Retina (tissue), 1 donor: Measurements from ENCODE around the gene KCNH8.
A peak's percentile ranks its signal among the peaks of the same experiment; 100 is the strongest.
"Not testable (repeated sequence)": the region's sequence is repeated elsewhere in the genome, so short reads cannot be mapped to it uniquely, and the experiment has no call there.

ENCODE experiments used
- DNase-seq: peaks from one replicate; pipeline ENCODE4 v3.0.0-alpha.2; 2016

Gene KCNH8

DNA sequence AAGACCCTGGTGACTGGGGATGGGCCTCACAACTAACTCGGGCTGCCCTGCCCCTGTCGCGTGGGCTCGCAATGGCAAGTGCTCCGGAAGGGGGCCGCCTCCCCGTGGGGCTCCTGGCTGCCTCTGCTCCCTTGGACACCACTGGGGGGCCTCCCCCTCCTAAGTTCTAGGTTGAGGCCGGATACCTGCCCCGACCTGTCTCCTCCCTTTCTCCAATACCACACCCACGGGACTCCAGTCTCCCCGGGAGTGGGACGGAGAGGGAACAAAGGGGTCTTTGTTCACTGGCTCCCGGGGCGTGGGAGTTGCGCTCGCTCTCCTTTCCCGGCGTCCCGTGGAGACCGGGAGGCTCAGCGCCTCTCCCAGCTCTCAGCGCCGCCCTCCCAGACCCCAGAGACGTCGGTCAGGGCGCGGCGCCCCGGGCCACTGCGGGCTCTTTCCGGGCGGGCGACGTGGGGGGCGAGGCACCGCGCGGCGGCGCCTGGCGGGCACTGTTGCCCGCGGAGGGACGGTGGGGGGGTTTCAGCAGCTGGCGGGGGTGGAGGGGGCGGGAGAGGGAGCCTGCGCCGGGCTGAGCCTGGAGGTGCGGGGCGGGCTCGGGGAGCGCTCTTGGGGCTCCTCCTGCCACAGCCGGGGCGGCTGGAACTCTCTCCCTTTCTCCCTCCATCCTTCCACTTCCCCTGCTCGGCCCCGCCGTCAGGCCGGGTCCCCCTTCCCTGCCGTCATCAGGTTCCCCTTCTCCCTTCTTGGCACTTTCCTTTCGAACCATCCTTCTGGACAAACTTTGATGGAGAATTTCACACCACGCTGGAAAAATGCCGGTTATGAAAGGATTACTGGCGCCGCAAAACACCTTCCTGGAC, at the start of gene KCNH8:
Gene KCNH8 (plus strand): TSS at position 606 of the 863 bp plus-strand sequence. CDS start 210 bp downstream, at position 816.
- DNase-seq, result peak; percentile 86

DNA sequence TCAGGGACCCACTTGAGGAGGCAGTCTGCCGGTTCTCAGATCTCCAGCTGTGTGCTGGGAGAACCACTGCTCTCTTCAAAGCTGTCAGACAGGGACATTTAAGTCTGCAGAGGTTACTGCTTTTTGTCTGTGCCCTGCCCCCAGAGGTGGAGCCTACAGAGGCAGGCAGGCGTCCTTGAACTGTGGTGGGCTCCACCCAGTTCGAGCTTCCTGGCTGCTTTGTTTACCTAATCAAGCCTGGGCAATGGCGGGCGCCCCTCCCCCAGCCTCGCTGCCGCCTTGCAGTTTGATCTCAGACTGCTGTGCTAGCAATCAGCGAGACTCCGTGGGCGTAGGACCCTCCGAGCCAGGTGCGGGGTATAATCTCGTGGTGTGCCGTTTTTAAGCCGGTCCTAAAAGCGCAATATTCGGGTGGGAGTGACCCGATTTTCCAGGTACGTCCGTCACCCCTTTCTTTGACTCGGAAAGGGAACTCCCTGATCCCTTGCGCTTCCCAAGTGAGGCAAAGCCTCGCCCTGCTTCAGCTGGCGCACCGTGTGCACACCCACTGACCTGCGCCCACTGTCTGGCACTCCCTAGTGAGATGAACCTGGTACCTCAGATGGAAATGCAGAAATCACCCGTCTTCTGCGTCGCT, 45.5 kb upstream of the KCNH8 start:
- DNase-seq, result not testable (repeated sequence)

DNA sequence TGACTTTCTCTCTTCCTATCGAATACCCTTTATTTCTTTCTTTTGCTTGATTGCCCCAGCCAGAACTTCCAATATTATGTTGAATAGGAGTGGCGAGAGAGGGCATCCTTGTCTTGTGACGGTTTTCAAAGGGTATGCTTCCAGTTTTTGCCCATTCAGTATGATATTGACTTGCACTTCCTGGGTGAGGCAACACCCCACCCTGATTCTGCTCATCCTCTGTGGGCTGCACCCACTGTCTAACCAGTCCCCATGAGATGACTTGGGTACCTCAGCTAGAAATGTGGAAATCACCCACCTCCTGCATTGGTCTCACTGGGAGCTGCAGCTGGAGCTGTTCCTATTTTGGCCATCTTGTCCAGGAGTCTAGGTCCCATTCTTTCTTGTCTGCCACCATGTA, 44.8 kb upstream of the KCNH8 start:
- no peak for DNase-seq

DNA sequence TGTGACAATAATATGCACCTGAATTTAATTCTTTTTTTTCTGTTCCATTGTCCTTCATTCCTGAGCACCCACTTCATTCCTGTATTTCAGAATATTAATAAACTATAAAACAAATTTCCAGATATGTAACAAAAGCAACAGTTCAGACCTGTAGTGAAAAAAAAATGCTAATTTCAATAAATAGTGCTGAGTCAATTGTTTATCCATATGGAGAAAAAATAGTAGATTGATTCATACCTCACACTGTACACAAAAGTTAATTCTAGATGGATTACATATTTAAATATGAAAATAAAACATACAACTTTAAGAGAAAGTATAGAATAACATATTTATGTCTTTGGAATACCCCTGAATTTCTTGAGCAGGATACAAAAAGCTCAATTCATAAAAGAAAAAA, 43.9 kb upstream of the KCNH8 start:
- no peak for DNase-seq

DNA sequence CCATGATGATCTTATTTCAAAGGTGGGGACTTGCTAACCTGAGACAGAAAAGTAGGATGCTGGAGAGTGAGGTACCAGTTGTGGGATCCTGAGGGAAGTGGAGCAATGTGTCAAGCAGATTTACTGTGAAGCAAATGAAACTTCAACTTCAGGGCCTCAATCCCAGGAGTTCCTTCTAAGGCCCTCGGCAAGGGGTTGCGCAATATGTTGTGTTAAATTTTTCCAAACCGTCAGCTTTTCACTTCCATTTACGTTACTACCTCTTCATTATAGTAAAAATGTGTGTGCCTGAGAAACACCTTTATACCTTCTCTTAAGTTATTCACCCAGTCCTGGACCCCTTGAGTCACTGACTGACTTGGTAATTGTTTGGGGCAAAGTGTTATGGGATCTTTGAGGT, 42.5 kb upstream of the KCNH8 start:
- no peak for DNase-seq

DNA sequence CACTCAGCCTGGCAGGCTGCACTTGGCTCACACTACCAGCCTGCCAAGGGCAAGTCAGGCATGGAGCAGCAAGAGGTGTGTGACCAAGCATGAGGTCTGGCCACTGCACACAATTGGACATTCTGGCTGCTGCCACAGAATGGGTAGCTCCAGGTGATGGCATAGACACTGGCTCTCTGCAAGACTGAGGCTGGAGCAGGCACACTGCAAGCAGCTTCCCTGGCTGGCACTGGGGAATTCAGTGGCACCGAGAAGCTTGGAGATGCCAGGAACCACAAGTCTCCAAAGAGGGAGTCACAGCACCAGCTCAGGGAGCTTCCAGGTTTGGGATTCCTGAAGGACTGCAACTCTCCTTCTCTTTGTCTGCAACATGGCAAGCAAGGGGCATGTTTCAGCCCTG, 42.0 kb upstream of the KCNH8 start:
- DNase-seq, result no peak

DNA sequence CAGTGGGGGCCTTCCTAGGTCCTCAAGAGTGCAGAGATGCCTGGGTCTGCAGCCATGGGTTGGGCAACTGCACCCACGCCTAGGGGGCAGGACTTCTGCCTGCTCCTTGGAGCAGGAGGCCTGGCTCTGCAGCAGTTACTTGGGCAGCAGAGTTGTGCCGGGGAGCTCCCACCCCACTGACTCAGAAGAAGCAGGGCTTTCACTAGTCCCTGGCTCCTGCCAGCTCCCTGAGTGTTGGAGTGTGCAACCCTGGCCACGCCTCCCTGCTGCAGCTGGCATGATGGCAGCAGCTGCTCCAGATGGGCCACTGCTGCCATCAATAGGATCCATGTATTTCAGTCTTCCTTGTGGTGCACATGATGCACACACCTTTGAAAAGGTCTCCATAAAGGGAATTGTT, 40.6 kb upstream of the KCNH8 start:
- no peak for DNase-seq

DNA sequence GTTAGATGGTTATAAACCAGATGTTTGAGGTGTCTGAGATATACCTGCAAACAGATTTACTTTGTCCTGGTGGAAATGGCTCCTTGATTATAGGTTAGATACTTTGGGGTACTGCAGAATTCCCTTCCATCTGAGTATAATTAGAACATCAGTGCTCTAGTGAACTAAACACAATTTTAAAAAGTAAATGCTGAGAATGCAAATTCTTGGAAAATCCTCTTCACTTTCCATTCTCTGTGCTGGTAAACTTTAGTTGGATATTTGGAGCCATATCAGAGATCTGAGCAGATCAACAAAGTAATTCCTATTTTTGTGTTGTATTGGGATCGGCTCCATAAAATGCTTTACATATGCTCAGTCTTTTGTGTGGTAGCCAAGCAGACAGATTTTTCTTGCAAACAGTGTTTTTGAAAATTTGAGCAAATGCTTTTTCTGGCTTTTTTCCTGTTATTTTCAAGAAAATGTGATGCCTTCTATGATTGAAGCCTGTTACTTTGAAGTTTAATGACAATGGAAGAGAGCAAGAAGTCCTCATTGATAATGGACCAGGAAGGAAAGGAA, 37.9 kb upstream of the KCNH8 start:
- no peak for DNase-seq

DNA sequence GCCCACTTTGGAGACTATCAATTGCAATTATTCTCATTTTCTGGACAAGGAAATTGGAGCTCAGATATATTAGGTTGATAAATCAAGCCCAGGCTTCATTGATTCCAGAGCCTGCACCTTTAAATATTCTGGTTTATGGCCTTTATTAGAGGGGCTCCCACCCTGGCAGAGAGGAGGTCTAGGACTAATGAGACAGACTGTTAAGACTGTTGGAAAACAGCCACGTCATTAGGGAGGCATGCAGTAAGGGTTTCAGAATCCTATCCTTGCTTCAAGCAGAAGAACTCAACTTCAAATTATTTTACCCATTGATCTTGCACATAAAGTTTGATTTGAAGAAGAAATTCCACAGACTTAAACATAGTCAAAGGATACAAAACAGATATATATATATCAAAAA, 33.8 kb upstream of the KCNH8 start:
- no peak for DNase-seq

GRCh38 chr3:19116239-19116638, 32.1 kb upstream of the KCNH8 start:
- DNase-seq, result no peak

GRCh38 chr3:19124752-19125151, 23.6 kb upstream of the KCNH8 start:
- no peak for DNase-seq

GRCh38 chr3:19139863-19140262, 8.4 kb upstream of the KCNH8 start:
- DNase-seq, result no peak

DNA sequence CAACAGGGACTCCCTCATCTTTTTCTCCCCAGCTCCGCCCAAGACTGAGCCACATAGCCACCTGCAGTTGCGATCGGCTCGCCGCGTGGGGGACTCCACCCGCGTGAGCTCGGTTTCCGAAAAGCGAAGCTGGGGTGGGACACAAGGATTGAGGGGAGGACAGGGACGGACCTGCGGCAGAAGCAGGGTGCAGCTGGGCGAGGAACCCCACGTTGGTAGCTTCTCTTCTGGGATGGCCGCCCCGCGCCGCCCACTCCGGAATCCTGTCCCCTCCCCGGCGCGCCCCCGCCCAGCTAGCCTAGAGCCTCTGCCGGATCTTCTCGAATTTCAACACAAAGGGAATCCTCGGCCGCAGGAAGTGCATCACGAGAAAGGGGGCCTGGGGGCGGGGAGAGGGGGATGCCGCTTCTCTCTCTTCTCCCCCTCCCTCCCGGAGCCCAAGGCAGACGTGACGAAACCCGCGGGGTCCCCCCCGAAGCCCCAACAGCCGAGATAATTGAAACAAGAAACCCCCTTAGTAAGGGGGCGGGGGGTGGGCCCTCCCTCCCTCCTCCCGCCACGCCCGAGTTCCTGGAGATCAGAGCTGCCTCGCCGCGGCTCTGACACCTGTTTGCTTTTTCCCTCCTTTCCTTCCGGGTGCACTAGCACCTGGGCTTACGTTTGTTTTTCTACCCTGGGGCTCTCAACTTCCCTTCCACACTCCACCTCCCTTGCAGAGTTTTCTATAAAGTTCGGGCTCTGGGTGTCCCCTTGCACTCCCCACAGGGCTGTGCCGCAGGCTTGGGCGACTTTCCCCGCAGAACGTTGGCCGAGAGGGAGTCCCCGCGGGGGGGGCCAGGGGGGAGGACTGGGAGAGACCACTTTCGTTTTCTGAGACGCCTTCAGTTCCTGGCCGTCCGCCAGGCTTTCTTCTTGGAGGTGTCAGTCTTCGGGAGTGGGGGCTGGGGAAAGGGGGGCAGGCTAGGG, 1.3 kb upstream of the KCNH8 start:
- peak; percentile 93 for DNase-seq

- DNase-seq, result no peak
Measured at GRCh38 chr3:19148768-19149091, 420 bp downstream of the KCNH8 start.

- peak; percentile 49 for DNase-seq
Measured at GRCh38 chr3:19149368-19149767, 1.1 kb downstream of the KCNH8 start.

DNA sequence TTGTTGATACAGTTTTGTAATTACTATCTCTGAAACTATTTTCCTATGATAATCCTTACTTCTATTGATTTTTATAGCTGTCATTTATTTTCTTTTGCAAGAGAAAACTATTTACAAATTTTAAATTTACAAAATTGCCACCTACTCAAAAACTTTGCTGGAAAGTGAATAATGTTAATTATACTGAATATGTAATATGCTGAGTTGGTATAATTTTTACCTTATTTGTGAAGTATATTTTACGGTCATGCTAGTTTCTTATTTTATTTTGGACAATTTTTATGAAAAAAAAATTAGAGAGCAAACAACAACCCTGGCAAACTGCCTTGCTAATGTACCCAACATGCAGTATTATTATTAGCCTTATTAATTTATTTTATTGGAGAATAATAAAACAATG, 2.9 kb downstream of the KCNH8 start:
- no peak for DNase-seq

DNA sequence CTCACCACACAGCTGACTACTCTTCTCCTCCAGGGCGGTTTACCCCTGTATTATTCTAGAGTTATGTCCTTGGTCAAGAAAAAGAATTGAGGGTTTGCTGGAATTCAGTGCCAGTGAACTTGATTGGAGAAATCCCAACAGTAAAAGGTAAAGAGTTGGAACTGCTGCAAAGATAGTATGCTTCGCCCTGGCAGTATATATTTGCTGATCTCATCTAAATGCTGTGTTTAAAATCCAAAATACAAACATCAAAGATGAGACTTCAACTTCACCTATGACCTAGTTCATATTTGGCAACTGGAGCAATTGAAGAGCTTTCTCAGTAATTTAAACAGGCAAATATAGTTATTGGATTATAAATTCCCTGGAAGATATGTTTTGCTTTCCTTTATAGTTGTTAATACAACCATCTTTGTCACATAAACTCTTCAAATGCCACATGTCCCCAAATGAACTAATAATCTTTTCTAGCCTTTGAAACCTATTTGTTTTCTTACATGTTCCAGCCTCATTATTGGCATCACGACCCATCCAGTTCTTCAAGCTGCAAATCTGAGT, 6.5 kb downstream of the KCNH8 start:
- DNase-seq, result no peak

DNA sequence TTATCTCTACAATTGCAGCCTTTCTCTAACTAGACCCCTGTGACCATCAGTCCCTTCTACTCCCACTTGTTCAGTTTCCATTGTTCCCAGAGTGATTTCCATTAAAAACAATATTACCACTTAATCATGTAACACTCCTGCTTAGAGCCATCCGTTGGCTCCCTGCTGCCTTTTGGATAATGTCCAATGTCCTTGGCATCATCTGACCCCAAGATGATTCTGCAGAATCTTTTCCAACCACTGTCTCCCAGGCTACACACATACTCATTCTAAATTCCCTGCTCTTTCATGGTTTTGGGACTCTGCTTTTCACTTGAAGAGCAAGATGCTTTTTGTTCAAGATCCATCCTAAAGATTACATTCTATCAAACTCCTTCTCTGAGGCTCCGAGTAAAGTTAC, 7.1 kb downstream of the KCNH8 start:
- DNase-seq, result no peak

DNA sequence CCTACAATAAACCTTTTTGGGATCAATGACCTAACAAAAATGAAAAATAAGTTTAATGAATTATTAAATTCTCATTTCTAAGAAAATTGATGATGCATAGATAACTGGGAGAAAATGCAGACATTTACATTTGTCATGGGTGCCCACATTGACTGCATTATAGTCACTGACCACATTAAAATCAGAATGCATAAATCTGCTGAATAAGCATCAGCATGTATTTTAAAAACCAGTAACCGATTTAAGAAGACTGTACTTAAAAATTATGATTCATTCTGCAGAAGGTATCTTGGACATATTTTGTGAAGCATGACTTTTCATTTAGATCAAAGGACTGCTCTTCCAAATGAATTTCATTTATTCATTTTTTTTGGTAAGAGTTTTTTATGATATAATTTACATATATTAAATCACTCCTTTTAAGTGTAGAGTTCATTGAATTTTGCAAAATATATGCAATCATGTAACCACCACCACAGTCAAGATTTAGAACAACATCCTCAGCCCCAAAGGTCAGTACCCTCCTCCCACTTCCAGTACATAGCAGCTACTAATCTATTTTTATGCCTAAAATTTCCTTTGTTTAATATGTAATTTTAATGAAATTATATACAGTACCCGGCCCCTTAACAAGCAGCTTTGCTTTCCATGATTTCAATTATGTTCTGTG, 11.8 kb downstream of the KCNH8 start:
- no peak for DNase-seq

DNA sequence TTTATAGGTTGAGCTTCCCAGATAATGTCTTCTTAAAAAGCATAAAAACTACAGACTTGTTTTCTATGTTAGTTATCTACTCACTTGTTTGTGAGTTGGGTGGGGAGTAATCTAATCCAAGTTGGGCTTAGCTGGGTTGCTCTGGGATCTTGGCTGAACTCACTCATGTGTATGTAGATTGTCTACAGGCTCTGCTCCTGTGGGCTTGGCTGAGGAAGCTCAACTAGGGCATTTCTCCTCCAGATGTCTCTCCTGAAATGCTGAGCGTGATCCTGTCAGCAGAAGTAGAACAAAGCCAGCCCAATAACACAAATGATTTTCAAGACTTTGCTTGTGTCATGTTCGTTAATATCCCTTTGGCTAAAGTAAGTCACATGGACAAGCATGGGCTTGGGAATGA, 17.3 kb downstream of the KCNH8 start:
- DNase-seq, result no peak

- DNase-seq, result no peak
Measured at GRCh38 chr3:19171794-19172193, 23.5 kb downstream of the KCNH8 start.

DNA sequence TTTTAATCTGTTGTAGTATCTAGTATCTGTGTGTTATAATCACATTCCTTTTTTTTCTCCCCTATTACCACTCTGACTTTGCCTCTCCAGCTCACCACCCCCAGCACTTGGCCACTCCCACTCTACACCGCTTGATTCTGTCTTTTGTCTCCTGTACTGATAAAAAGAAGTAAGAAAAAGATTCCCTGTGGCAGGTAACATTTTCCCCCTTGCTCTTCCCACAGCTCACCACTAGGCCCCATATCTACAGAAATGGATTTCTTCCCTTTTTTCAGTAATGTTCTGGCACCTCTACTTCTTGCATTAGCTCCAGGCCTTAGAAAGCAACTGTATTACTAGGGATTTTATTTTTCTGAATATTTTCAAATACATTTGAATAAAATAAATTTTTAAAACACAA, 25.6 kb downstream of the KCNH8 start:
- DNase-seq, result no peak
